HUES48 (cell line): ENCODE results near the gene MGAT5.

ENCODE experiments used
- H3K27ac ChIP-seq: one replicate; pipeline ENCODE4 v1.7.0; 2013; ENCODE audit warnings: low read depth, low read length, inconsistent platforms
- H3K27me3 ChIP-seq: 2 replicates; pipeline ENCODE4 v1.6.1; 2013; ENCODE audit warnings: mild to moderate bottlenecking, low read length; ENCODE audit not compliant: control insufficient read depth, insufficient read depth
- H3K36me3 ChIP-seq: 2 replicates; pipeline ENCODE4 v1.6.1; 2013; ENCODE audit warnings: low read length; ENCODE audit not compliant: control insufficient read depth, insufficient read depth
- H3K4me1 ChIP-seq: 2 replicates; pipeline ENCODE4 v1.6.1; 2013; ENCODE audit warnings: mild to moderate bottlenecking, low read length; ENCODE audit not compliant: control insufficient read depth, insufficient read depth
- H3K4me3 ChIP-seq: 2 replicates; pipeline ENCODE4 v1.5.1; 2013; ENCODE audit warnings: mild to moderate bottlenecking, low read depth, low read length
- H3K9ac ChIP-seq: 2 replicates; pipeline ENCODE4 v1.6.1; 2013; ENCODE audit warnings: mild to moderate bottlenecking, low read depth, low read length, moderate library complexity
- H3K9me3 ChIP-seq: 2 replicates; pipeline ENCODE4 v1.6.1; 2013; ENCODE audit warnings: low read length; ENCODE audit not compliant: control insufficient read depth, insufficient read depth

The MGAT5 gene

GRCh38 chr2:134399096-134399495, 145.2 kb downstream of the MGAT5 start:
- Histone ChIP-seq H3K4me3 (no peak overlapping the region), H3K36me3 (peaks cover 6% of the 10 kb centered on the region; the same call in 1 of the 2 replicates), H3K9ac (no peak overlapping the region), H3K27me3 (no peaks in the 10 kb centered on the region), H3K27ac (no peak overlapping the region), H3K9me3 (no peaks in the 10 kb centered on the region), H3K4me1 (peaks cover 7% of the 10 kb centered on the region; the same call in 1 of the 2 replicates)

GRCh38 chr2:134401081-134401497, 147.2 kb downstream of the MGAT5 start:
- Histone ChIP-seq H3K9me3 (no peaks in the 10 kb centered on the region), H3K4me1 (peaks cover 7% of the 10 kb centered on the region; the same call in 1 of the 2 replicates), H3K9ac (no peak overlapping the region), H3K27me3 (no peaks in the 10 kb centered on the region), H3K36me3 (peaks cover 12% of the 10 kb centered on the region; the same call in 1 of the 2 replicates), H3K27ac (no peak overlapping the region), H3K4me3 (no peak overlapping the region)

GRCh38 chr2:134401789-134402188, 147.9 kb downstream of the MGAT5 start:
- H3K4me1 ChIP-seq, result peaks cover 7% of the 10 kb centered on the region; the same call in 1 of the 2 replicates
- H3K4me3 ChIP-seq, result no peak overlapping the region
- no peak overlapping the region for H3K27ac ChIP-seq
- peaks cover 12% of the 10 kb centered on the region; the same call in 1 of the 2 replicates for H3K36me3 ChIP-seq
- H3K9ac ChIP-seq, result no peak overlapping the region
- no peaks in the 10 kb centered on the region for H3K27me3 ChIP-seq
- no peaks in the 10 kb centered on the region for H3K9me3 ChIP-seq

- H3K36me3 ChIP-seq, result peaks cover 12% of the 10 kb centered on the region; the same call in 1 of the 2 replicates
- H3K27me3 ChIP-seq, result no peaks in the 10 kb centered on the region
- H3K4me1 ChIP-seq, result peaks cover 7% of the 10 kb centered on the region; the same call in 1 of the 2 replicates
- no peak overlapping the region for H3K9ac ChIP-seq
- no peaks in the 10 kb centered on the region for H3K9me3 ChIP-seq
- H3K27ac ChIP-seq, result no peak overlapping the region
- H3K4me3 ChIP-seq, result no peak overlapping the region
Measured at GRCh38 chr2:134402410-134402809, 148.5 kb downstream of the MGAT5 start.

- Histone ChIP-seq H3K9ac (no peak overlapping the region), H3K36me3 (peaks cover 12% of the 10 kb centered on the region; the same call in 1 of the 2 replicates), H3K27me3 (no peaks in the 10 kb centered on the region), H3K4me1 (no peaks in the 10 kb centered on the region), H3K4me3 (no peak overlapping the region), H3K9me3 (no peaks in the 10 kb centered on the region), H3K27ac (no peak overlapping the region)
Measured at GRCh38 chr2:134405611-134406081, 151.8 kb downstream of the MGAT5 start.

GRCh38 chr2:134406311-134406710, 152.4 kb downstream of the MGAT5 start:
- Histone ChIP-seq H3K4me1 (peaks cover 1% of the 10 kb centered on the region; the same call in 1 of the 2 replicates), H3K9ac (no peak overlapping the region), H3K27me3 (no peaks in the 10 kb centered on the region), H3K27ac (no peak overlapping the region), H3K4me3 (no peak overlapping the region), H3K9me3 (no peaks in the 10 kb centered on the region), H3K36me3 (peaks cover 12% of the 10 kb centered on the region; the same call in 1 of the 2 replicates)

GRCh38 chr2:134406736-134407135, 152.9 kb downstream of the MGAT5 start:
- Histone ChIP-seq H3K27ac (no peak overlapping the region), H3K9ac (no peak overlapping the region)

GRCh38 chr2:134407154-134407890, 153.4 kb downstream of the MGAT5 start:
- H3K27ac ChIP-seq, result no peak overlapping the region
- H3K27me3 ChIP-seq, result no peaks in the 10 kb centered on the region
- no peak overlapping the region for H3K4me3 ChIP-seq
- H3K9me3 ChIP-seq, result no peaks in the 10 kb centered on the region
- H3K9ac ChIP-seq, result no peak overlapping the region
- peaks cover 12% of the 10 kb centered on the region; the same call in 1 of the 2 replicates for H3K36me3 ChIP-seq
- peaks cover 7% of the 10 kb centered on the region; the same call in 1 of the 2 replicates for H3K4me1 ChIP-seq

More at GRCh38 chr2:134406736-134407135, 152.9 kb downstream of the MGAT5 start:
- Histone ChIP-seq H3K9me3 (no peaks in the 10 kb centered on the region), H3K4me1 (peaks cover 5% of the 10 kb centered on the region; the same call in 1 of the 2 replicates), H3K36me3 (peaks cover 12% of the 10 kb centered on the region; the same call in 1 of the 2 replicates), H3K27me3 (no peaks in the 10 kb centered on the region), H3K4me3 (no peak overlapping the region)

GRCh38 chr2:134408386-134408785, 154.5 kb downstream of the MGAT5 start:
- Histone ChIP-seq H3K4me1 (peaks cover 7% of the 10 kb centered on the region; the same call in 1 of the 2 replicates), H3K27ac (no peak overlapping the region), H3K36me3 (peaks cover 11% of the 10 kb centered on the region; the same call in 1 of the 2 replicates), H3K27me3 (no peaks in the 10 kb centered on the region), H3K9ac (no peak overlapping the region), H3K4me3 (no peak overlapping the region), H3K9me3 (no peaks in the 10 kb centered on the region)

GRCh38 chr2:134408791-134409190, 154.9 kb downstream of the MGAT5 start:
- no peak overlapping the region for H3K4me3 ChIP-seq
- peaks cover 7% of the 10 kb centered on the region; the same call in 1 of the 2 replicates for H3K4me1 ChIP-seq
- peaks cover 11% of the 10 kb centered on the region for H3K36me3 ChIP-seq
- no peak overlapping the region for H3K9ac ChIP-seq
- no peaks in the 10 kb centered on the region for H3K9me3 ChIP-seq
- H3K27me3 ChIP-seq, result no peaks in the 10 kb centered on the region
- no peak overlapping the region for H3K27ac ChIP-seq

- Histone ChIP-seq H3K9ac (no peak overlapping the region), H3K9me3 (no peaks in the 10 kb centered on the region), H3K4me3 (no peak overlapping the region), H3K36me3 (peaks cover 4% of the 10 kb centered on the region), H3K4me1 (peaks cover 7% of the 10 kb centered on the region; the same call in 1 of the 2 replicates), H3K27ac (no peak overlapping the region), H3K27me3 (no peaks in the 10 kb centered on the region)
Measured at GRCh38 chr2:134410006-134410405, 156.1 kb downstream of the MGAT5 start.
